C4-2B (cell line): ENCODE data around the gene VEPH1.

Experiments
- CTCF ChIP-seq: fragments of 450-650 bp; conservative IDR thresholded peaks from 2 replicates; pipeline ENCODE4 v1.5.1; 2017; ENCODE audit warnings: mild to moderate bottlenecking
- ZFX ChIP-seq: fragments of 450-650 bp; IDR thresholded peaks from 2 replicates; pipeline ENCODE4 v1.6.1; 2017

- TF ChIP-seq CTCF, result no peak
- no peak for TF ChIP-seq ZFX
These were observed 196.7 kb downstream of the VEPH1 start for GRCh38 chr3:157306502-157306901.
